H1 (cell line): ENCODE measurements around the gene UBE2B. TPM values are rescaled to one million over a fixed set of nuclear protein-coding genes. Genes with fewer than 3 reads are reported as not detected.
"Not testable (repeated sequence)": the region's sequence is repeated elsewhere in the genome, so short reads cannot be mapped to it uniquely, and the experiment has no call there.

Source experiments
- CTCF ChIA-PET: fragments of 300-600 bp; sonication (Branson Sonifier 250); formaldehyde crosslinking; loops from one replicate; lab custom pipeline; 2021; ENCODE audit not compliant: partially characterized antibody; lab: Charles Lee
- POLR2A ChIA-PET: fragments of 300-600 bp; sonication (Branson Sonifier 250); formaldehyde crosslinking; loops from one replicate; lab custom pipeline; 2021; ENCODE audit warnings: inconsistent platforms; ENCODE audit not compliant: partially characterized antibody; lab: Charles Lee
- DNase-seq, 2 experiments: peaks; one replicate each; pipeline versions ENCODE4 v3.0.0 to v3.0.0-alpha.2; 2010 to 2022; ENCODE audit warnings: low spot score in 2 of 2, low read depth in 1 of 2, mixed read lengths in 1 of 2
- FAIRE-seq: peaks from 2 replicates; lab custom pipeline; 2011; peaks lifted over from hg19 to GRCh38; lab: Jason Lieb, UNC
- H2AFZ ChIP-seq: 2 replicates; pipeline ENCODE4 v1.8.1; 2012; ENCODE audit warnings: low read length, inconsistent platforms
- H2AK5ac ChIP-seq: 2 replicates; pipeline ENCODE4 v1.6.1; 2013; ENCODE audit warnings: low read depth, low read length
- H2BK120ac ChIP-seq: replicated peaks from 2 replicates; pipeline ENCODE3; 2013; ENCODE audit warnings: low read depth, low read length, inconsistent platforms
- H2BK12ac ChIP-seq: 2 replicates; pipeline ENCODE4 v1.6.1; 2013; ENCODE audit warnings: low read depth, low read length
- H2BK15ac ChIP-seq: 2 replicates; pipeline ENCODE4 v1.6.1; 2013; ENCODE audit warnings: low read length
- H2BK20ac ChIP-seq: 2 replicates; pipeline ENCODE4 v1.6.1; 2013; ENCODE audit warnings: low read length
- H2BK5ac ChIP-seq: 2 replicates; pipeline ENCODE4 v1.6.1; 2013; ENCODE audit warnings: low read depth, low read length
- H3K14ac ChIP-seq: 2 replicates; pipeline ENCODE4 v1.6.1; 2013; ENCODE audit warnings: inconsistent platforms; ENCODE audit not compliant: insufficient read length
- H3K18ac ChIP-seq: 2 replicates; pipeline ENCODE4 v1.6.1; 2013; ENCODE audit warnings: low read length; ENCODE audit errors: extremely low read depth
- H3K23ac ChIP-seq: 2 replicates; pipeline ENCODE4 v1.6.1; 2013; ENCODE audit warnings: inconsistent platforms; ENCODE audit not compliant: insufficient read length
- H3K23me2 ChIP-seq: 2 replicates; pipeline ENCODE4 v1.6.1; 2013; ENCODE audit warnings: low read depth, low read length
- H3K27ac ChIP-seq: 2 replicates; pipeline ENCODE4 v1.6.1; 2011; ENCODE audit warnings: low read depth, low read length, inconsistent platforms
- H3K27me3 ChIP-seq, 4 experiments: replicated peaks in 1 of 4; 1 replicate in 1 of 4; 2 replicates in 3 of 4; pipeline versions ENCODE4 v1.6.1 to v1.8.1; 2011 to 2013; ENCODE audit warnings: low read length in 3 of 4, mild to moderate bottlenecking in 3 of 4, inconsistent platforms in 2 of 4, mixed read lengths in 2 of 4, moderate library complexity in 1 of 4; ENCODE audit not compliant: control insufficient read depth in 3 of 4, insufficient read depth in 3 of 4; ENCODE audit errors: extremely low read depth in 1 of 4
- H3K36me3 ChIP-seq, 4 experiments: 2 replicates each; pipeline versions ENCODE4 v1.6.1 to v1.8.1; 2011 to 2013; ENCODE audit warnings: mild to moderate bottlenecking in 4 of 4, low read length in 3 of 4, moderate library complexity in 2 of 4, control low read depth in 1 of 4, inconsistent platforms in 1 of 4; ENCODE audit not compliant: insufficient read depth in 4 of 4, control insufficient read depth in 2 of 4
- H3K4ac ChIP-seq: replicated peaks from 2 replicates; pipeline ENCODE3; 2013; ENCODE audit warnings: low read length, low read depth, mixed read lengths, inconsistent platforms; ENCODE audit not compliant: insufficient read length
- H3K4me1 ChIP-seq, 4 experiments: replicated peaks in 1 of 4; 1 replicate in 1 of 4; 2 replicates in 3 of 4; pipeline versions ENCODE4 v1.6.1 to v1.8.1; 2011 to 2013; ENCODE audit warnings: low read length in 3 of 4, inconsistent platforms in 2 of 4, mixed read lengths in 1 of 4; ENCODE audit not compliant: insufficient read depth in 4 of 4, control insufficient read depth in 3 of 4
- H3K4me2 ChIP-seq, 2 experiments: 2 replicates each; pipeline versions ENCODE4 v1.6.1 to v1.8.1; 2011 to 2013; ENCODE audit warnings: low read depth in 2 of 2, low read length in 2 of 2, control low read depth in 1 of 2, inconsistent platforms in 1 of 2, mild to moderate bottlenecking in 1 of 2; ENCODE audit not compliant: insufficient read depth in 1 of 2
- H3K4me3 ChIP-seq, 4 experiments: fragments of 200-600, 300-600 bp in 1 of 4; sonication (generic), shearing (Covaris generic), sonication (Bioruptor Twin) in 1 of 4; 2 replicates each; pipeline versions ENCODE4 v1.5.1 to v1.8.1; 2011 to 2016; ENCODE audit warnings: low read length in 4 of 4, low read depth in 3 of 4, control low read depth in 2 of 4, inconsistent platforms in 2 of 4, mild to moderate bottlenecking in 2 of 4, mixed read lengths in 1 of 4, moderate library complexity in 1 of 4; ENCODE audit not compliant: insufficient read depth in 2 of 4; ENCODE audit errors: extremely low read depth in 1 of 4
- H3K56ac ChIP-seq: replicated peaks from 2 replicates; pipeline ENCODE3; 2013; ENCODE audit warnings: low read depth, mild to moderate bottlenecking, mixed read lengths, low read length, inconsistent platforms; ENCODE audit not compliant: insufficient read length
- H3K79me1 ChIP-seq: 2 replicates; pipeline ENCODE4 v1.6.1; 2013; ENCODE audit warnings: low read depth, low read length, control low read depth
- H3K79me2 ChIP-seq, 2 experiments: 2 replicates each; pipeline versions ENCODE4 v1.6.1 to v1.8.1; 2012 to 2013; ENCODE audit warnings: low read length in 2 of 2, mild to moderate bottlenecking in 2 of 2, inconsistent platforms in 1 of 2; ENCODE audit not compliant: insufficient read depth in 2 of 2, control insufficient read depth in 1 of 2
- H3K9ac ChIP-seq, 4 experiments: replicated peaks in 1 of 4; 1 replicate in 1 of 4; 2 replicates in 3 of 4; pipeline versions ENCODE4 v1.6.1 to v1.8.1; 2011 to 2013; ENCODE audit warnings: low read depth in 3 of 4, low read length in 3 of 4, control low read depth in 2 of 4, mild to moderate bottlenecking in 2 of 4, moderate library complexity in 2 of 4, inconsistent platforms in 1 of 4; ENCODE audit errors: extremely low read depth in 1 of 4
- H3K9me3 ChIP-seq, 2 experiments: 2 replicates each; pipeline versions ENCODE4 v1.6.1 to v1.8.1; 2012 to 2013; ENCODE audit warnings: mild to moderate bottlenecking in 2 of 2, moderate library complexity in 2 of 2, control low read depth in 1 of 2, inconsistent platforms in 1 of 2, low read depth in 1 of 2, low read length in 1 of 2, mixed read lengths in 1 of 2; ENCODE audit not compliant: insufficient read depth in 2 of 2
- H4K20me1 ChIP-seq, 2 experiments: replicated peaks in 1 of 2; 2 replicates each; pipeline versions ENCODE3 to v1.8.1; 2011 to 2013; ENCODE audit warnings: inconsistent platforms in 2 of 2, low read length in 2 of 2, mild to moderate bottlenecking in 1 of 2; ENCODE audit not compliant: insufficient read depth in 2 of 2, control insufficient read depth in 1 of 2
- H4K5ac ChIP-seq: 2 replicates; pipeline ENCODE4 v1.6.1; 2013; ENCODE audit warnings: low read length, low read depth, mixed read lengths, inconsistent platforms; ENCODE audit not compliant: insufficient read length
- H4K8ac ChIP-seq: 2 replicates; pipeline ENCODE4 v1.8.0; 2013; ENCODE audit warnings: mild to moderate bottlenecking, moderate library complexity, low read length, inconsistent platforms; ENCODE audit not compliant: insufficient read depth; ENCODE audit errors: extremely low read depth
- H4K91ac ChIP-seq: replicated peaks from 2 replicates; pipeline ENCODE3; 2013; ENCODE audit warnings: low read length, mixed read lengths, inconsistent platforms; ENCODE audit not compliant: insufficient read length
- WGBS, 2 experiments: shearing (Covaris generic) in 1 of 2; methylation state at CpG; one replicate each; pipeline versions ENCODE4 v1.1.6 to v1.1.7; 2013 to 2015; ENCODE audit warnings: low lambda C conversion rate in 2 of 2, mixed read lengths in 2 of 2, inconsistent platforms in 1 of 2, low coverage in 1 of 2, missing lambda C conversion rate in 1 of 2; ENCODE audit not compliant: insufficient replicate concordance in 2 of 2, insufficient coverage in 1 of 2, insufficient read length in 1 of 2; ENCODE audit errors: extremely low coverage in 1 of 2, missing lambda C conversion rate in 1 of 2; 5-methylcytosine and 5-hydroxymethylcytosine counted together
- polyA plus RNA-seq, 7 experiments: library from polyadenylated mRNA; depleted of rRNA in 3 of 7; stranded (reverse) in 5 of 7; unstranded in 2 of 7; fragments of >200 nt in 5 of 7; fragments of 200-250 nt in 2 of 7; gene quantifications; 1 replicate in 5 of 7; 2 replicates in 1 of 7; 4 replicates in 1 of 7; pipeline versions ENCODE4 v1.2.1 to v1.2.3, GENCODE V29; 2011 to 2013; ENCODE audit warnings: missing spikeins in 2 of 7, mixed read lengths in 2 of 7
- total RNA-seq: library from RNA; stranded (reverse); fragmentation: NEBNext Ultra II Directional; extraction: Animal tissue kit (Norgen Biotek cat#: 25700); gene quantifications from 2 replicates; pipeline ENCODE4 v1.2.1, GENCODE V29; 2021

Gene UBE2B
- total and polyA plus RNA-seq, 2 of the 8 experiments (the other 6 are each of a cell fraction or from before 2014, with no cell fraction given) = 15.9 to 46.8 TPM

GRCh38 chr5:134373633-134374032 lies 2.3 kb downstream of the UBE2B start:
- H2BK120ac ChIP-seq, H3K79me1 ChIP-seq, H3K18ac ChIP-seq, H2BK15ac ChIP-seq, H2BK5ac ChIP-seq, H3K9ac ChIP-seq, H3K56ac ChIP-seq, H3K4me3 ChIP-seq, H4K8ac ChIP-seq, H4K91ac ChIP-seq, H3K23ac ChIP-seq, CTCF ChIA-PET, H3K27ac ChIP-seq, H3K23me2 ChIP-seq, H2BK20ac ChIP-seq, H2AFZ ChIP-seq, DNase-seq, H2AK5ac ChIP-seq, H4K20me1 ChIP-seq, H2BK12ac ChIP-seq, POLR2A ChIA-PET, FAIRE-seq, H3K27me3 ChIP-seq, H3K14ac ChIP-seq, H3K4ac ChIP-seq, H3K9me3 ChIP-seq, H3K4me1 ChIP-seq, H3K4me2 ChIP-seq, H4K5ac ChIP-seq: not testable (repeated sequence)
- Histone ChIP-seq H3K79me2 (peaks cover 12 to 59% of the 10 kb centered on the region in 2 experiments), H3K36me3 (peaks cover 0 to 32% (median 1%) of the 10 kb centered on the region in 4 experiments; a peak in 2 of 8 replicates)
- WGBS, 2 experiments = 96% methylated on average over 4 of the region's 5 CpGs; no CpG with 5 or more reads in 1 of the 2 experiments
